GM19023 (cell line): ENCODE results near the gene CCL27.

Experiments
- ATAC-seq: cut with Tn5 transposase; IDR thresholded peaks from one replicate; pipeline ENCODE4 v1.9.1; 2021; ENCODE audit warnings: mild to moderate bottlenecking, moderate library complexity; ENCODE audit not compliant: unreplicated experiment

CCL27 gene

DNA sequence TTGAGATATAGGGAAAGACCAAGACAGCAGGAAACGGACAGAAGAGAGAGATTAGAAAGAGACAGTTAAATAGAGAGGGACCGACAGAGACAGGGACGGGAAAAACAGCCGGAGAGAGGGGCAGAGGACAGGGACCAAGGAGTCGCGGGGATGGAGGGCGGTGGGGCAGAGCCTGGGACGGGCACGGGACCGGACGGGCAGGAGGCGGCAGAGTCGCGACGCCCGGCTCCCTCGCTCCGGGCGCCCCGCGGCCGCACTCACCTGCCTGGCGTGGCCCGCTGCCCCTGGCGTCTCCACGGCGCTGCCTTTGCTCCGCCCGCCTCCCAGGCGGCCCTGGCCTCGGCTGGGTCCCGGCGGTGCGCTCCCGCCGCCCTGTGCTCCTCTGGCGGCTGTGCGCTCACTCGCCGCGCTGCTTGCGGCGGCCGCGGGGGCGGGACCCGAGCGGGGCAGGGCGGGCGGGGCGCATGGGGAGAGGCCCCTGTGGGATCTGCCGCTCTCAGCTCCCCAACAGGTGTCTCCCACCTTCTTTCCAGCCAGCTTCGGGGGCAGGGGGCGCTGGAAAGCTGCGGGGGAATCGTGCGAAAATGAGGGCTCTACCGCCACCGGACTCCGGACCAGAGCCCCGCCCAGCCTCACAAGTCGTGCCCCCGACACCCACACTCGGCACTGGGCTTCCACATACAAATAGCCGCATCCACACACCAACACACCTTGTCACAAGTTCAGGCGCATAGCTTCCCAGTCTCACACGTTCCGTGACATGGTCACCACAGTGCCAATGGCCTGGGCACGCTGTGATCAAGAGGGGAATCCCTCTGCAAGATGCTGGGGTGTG is 33.6 kb downstream of the CCL27 start, which contains the start of gene ARID3C:
Gene ARID3C, minus strand, starts transcription at position 411 of the 835 bp plus-strand sequence. CDS start 1,052 bp downstream, outside the sequence.
- no peak for ATAC-seq

DNA sequence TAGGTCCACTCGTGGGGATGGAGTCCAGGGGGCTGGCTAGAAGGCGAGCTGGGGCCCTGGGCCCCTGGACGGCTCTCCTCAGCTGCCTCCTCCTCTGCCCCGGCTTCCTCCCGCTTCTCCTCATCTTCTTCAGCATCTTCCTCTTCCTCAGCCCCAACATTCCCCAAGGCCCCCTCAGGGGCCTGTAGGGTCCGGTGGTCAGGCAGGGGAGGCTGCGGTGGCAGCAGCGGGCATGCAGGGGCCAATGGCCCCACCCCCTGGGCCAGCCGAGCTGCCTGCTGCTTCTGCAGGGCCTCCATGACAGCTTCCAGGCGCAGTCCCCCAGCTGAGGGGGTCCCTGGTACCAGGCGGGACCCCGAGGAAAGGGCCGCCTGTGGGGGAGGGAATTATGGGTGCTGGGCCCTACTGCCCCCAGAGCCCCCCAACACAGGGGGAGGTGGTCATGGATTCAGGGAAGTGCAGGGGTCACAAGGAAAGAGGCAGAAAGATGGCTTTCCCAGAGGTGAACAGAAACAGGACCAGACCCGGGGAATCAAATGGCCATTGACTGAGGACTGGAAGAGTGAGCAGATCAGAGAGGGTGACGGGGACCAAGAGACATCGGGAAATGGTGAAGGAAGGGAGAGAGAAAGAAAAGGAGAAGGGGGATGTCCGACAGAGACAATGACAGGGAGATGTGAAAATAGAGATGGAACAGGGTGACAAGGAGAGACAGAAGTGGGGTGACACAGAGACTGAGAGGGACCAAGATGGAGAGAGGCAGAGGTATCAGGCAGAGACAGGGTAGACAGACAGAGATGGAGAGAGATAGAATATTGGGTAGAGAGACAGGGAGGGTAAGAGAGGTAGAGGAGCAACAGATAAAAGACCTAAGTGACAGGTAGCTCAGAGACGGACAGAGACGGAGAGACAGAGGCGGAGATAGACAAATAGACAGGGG is 34.5 kb downstream of the CCL27 start:
- ATAC-seq, result no peak

DNA sequence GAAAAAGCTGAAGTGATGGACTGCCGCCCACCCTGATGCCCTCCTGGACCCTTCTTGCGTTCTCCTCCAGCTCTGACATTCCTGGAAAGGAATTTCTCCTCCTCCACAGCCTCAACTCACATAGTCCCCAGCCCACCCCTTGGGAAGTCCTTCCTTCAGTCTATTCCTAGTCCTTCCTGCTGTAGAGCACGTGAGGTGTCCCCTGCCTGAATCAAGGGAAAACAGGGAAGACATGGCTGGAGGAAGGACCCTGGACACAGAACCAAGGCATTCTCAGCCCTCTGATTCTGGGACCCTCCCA is 37.3 kb downstream of the CCL27 start:
- no peak for ATAC-seq

DNA sequence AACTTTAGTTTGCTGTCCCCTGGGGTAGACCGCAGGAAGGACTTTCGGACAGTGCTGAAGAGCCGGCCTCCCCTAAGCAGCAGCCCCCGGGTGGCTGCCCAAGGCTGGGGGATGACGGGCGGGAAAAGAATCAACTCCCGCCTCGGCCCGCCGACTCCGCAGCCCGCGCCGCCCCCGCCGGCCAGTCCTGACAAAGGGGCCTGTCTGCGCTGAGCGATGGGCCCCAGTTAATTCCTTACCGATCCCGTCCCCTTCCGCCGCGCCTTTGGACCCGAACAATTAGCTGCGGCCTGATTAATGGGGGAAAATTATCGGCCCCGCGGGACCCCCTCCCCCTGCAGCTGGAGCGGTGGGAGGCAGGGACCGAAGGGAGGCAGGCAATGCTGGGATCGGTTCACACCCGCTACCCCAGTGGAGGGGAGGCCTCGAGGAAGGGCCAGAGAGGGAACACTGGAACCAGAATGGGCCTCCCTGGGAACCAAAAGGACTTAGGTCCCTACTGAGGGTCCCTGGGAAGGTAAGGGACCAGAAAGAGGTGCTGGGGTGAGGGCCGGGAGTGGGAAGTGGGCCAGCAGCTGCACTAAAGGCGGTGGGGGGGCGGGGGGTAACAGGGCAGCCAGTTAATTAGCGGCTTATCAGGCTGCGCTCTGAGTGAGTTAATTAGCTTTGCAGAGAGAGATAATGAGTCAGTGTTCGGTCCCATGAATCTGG is 37.8 kb downstream of the CCL27 start:
- no peak for ATAC-seq

DNA sequence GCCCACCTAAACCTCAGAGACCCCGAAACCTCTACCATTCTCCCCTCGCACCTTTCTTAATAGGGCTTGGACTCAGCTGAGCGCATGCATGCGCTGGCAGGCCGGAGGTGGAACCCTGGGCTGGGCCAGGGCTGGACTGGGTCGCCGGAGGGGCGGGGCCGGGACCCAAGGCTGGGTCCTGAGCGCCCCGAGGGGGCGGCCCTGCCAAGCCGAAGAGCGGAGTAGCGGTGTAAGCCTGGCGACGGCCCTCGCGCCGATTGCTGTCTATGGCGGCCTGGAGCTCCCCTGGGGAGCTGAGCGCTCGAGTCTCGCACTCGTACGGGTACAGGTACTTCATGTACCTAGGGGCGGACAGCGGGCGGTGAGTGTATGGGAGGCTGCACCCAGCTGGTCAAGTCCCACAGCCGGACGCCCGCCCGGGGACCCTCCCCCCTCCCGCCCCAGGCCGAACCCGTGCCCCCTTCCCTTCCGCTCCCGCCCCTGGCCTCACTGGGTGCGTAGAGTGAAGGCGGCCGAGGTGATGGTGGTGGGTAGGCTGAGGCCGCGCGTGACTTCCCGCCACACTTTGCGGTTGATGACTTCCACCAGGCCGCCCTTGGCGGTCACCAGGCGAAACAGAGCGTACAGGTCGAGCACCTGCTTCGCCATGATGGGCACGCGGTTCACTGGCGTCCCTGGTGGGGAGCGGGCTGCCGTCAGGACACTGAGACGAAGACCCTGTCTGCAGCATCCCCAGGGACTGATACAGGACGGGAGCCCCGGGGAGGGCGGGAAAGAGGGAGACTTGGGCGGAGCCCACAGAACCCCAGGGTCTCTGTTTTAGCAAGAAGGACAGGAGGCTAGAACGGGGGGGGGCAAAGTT is 38.9 kb downstream of the CCL27 start:
- ATAC-seq, result no peak

DNA sequence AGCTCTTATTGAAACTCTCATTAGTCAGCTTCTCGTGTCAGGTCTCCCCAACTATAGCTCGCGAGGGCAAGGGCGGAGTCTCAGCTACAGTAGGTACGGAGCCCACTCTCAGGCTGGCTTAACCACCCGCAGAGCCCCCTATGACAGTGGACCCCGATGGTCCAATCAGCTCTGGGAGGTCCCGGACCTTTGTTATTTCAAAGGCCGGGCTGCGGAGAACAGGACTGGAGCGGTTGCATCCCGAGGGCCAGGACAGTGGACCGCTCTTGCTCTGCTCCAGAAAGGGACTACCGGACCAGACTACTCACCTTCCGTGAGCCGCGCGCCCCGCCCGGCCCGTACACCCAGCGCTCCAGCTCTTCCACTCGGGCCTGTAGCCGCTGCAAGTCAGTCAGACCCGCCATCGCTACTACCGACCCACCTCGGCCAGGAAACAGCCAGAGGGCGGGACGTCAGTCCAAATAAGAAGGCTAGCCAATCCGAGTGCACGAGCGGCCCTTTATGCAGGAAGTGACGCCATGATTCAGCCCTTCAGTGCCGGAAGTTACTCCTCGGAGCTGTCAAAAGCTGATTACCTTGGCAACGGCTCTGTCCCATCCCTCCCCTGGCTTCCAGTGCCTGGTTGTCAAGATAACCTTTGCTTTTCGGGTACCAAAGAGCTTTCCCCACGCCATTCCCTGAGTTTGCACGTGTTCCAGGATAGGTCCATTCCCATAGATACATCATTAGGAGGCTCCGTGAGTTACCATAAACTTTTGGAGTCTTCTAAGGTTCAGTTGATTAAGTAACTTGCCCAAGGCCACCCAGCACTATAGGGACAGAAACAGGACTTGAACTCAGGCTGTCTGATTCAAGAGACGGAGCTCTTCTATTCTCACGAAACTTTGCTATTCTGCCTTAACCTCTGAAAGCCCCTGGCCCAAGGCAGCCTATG is 42.1 kb downstream of the CCL27 start, which contains the start of gene DCTN3:
Gene DCTN3, minus strand, starts transcription at position 435 of the 934 bp plus-strand sequence. Its CDS starts 31 bp downstream, at position 404.
- ATAC-seq, result peak; percentile 99

DNA sequence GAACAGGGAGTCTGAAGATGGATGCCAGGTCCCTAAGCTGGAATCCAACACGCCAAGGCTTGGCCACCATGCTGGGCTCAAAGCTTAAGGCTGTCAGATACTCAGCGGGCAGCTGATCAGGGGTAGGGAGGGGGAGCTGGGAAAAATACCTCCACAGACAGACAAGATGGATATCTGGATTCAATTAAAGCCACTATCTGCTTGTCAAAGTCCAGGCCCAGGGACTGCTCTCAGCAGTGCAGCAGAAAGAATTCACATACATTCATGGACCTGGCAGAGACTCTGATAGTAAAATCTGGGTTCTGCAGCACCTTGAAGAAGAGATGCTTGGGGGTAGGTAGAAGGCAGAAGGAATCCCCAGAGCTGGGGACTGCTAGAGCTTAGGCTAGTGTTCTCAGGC is 47.3 kb downstream of the CCL27 start:
- no peak for ATAC-seq

DNA sequence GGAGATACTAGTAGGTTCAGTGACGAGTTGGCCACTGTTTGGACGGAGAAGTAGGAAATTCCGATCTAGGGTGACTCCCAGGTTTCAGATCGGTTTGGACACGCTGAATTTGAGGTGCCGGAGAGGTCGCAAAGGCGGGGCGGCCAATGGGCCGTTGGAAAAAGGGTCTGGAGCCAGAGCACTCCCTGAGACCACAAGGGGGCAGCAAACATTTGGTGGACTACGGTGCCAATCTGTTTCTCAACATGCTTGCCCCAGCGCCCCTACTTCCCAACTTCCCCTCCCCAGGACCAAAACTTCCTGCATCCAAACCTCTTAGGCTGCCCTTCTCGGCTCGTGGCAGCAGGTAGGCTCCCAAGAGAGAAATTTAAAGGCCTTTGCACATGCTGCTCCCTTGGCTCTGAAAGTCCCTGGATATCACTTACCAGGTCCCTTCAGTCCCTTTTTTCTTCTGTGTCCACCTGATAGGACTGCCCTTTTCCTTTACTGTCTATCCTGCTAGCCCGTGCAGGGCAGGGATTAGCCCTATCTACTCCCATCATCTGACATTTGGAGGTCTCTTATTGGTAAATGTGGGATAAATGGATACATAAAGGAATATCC is 49.6 kb downstream of the CCL27 start:
- no peak for ATAC-seq
